ENCODE measurements around the gene ENTREP1. TPM values are rescaled to one million over a fixed set of nuclear protein-coding genes. Genes with fewer than 3 reads are reported as not detected.
"Not testable (repeated sequence)": the region's sequence is repeated elsewhere in the genome, so short reads cannot be mapped to it uniquely, and the experiment has no call there.

The ENTREP1 gene
- polyA plus RNA-seq, 3 donors = 1.6 to 2.5 (median 2.0) TPM

- not testable (repeated sequence) for DNase-seq (ENCODE audit: low read depth in 3 of 3, low spot score in 2 of 3)
Observed at GRCh38 chr9:69440254-69440955, 115.4 kb downstream of the ENTREP1 start.

Other genes starting within 250 kb of the ENTREP1 start
- gene TJP2, start 150.9 kb upstream of the ENTREP1 start, polyA plus RNA-seq (ENCODE audit: insufficient read length in 3 of 3) = 100 to 1,000 TPM in 1 of 3 donors, 10 to 100 TPM in 2; 86.2 to 107 (median 97.9) TPM